Measurements from ENCODE around the gene CPNE2.

The CPNE2 gene

DNA sequence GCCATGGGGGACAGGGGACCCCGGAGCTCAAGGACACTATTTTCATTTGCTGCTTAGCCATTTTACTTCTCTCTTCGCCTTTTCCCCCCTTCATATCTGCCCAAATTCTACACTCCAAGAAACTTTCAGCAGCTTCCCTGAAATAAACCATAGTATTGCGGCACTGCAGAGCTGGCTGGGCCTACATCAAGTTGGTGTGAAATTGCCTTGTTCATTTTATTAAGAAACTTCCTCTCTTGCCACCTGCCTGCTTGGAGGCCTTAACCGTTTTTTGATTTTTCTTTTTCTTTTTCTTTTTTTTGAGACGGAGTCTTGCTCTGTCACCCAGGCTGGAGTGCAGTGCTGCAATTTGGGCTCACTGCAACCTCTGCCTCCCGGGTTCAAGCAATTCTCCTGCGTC, 7.4 kb upstream of the CPNE2 start:
- TF ChIP-seq POLR2AphosphoS5 (IDR thresholded peaks at IDR 0.05; ENCODE audit: low read depth, low read length): no peak

DNA sequence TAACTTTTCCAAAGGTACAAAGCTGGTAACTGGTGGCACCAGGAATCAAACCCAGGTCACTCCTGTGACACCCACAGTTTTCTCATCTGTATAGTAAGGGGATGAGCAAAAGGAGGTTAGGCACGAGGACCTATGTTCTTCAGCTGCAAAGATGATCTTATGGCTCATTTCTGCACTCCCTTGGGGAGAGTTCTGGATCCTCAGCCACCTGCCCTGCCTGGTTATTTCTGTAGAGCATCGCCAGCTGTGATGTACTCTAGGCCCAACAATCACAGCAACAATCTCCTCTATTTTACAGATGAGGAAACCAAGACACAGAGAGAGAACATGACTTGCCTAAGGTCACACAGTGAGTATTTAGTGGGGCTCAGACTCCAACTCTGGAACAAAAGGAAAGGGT, 5.4 kb upstream of the CPNE2 start:
- TF ChIP-seq SIN3A (IDR thresholded peaks at IDR 0.05; ENCODE audit: borderline replicate concordance, insufficient read depth, low read length) (no peak), FOXP2 (optimal IDR thresholded peaks at IDR 0.05; ENCODE audit: borderline replicate concordance, extremely low read depth, extremely low read length, insufficient read depth) (no peak), TAF1 (IDR thresholded peaks at IDR 0.05; ENCODE audit: borderline replicate concordance, insufficient read depth, low read length) (no peak), POLR2AphosphoS5 (IDR thresholded peaks at IDR 0.05; ENCODE audit: low read depth, low read length) (no peak), REST (IDR thresholded peaks at IDR 0.05; ENCODE audit: insufficient read depth in 1 of 2, low read depth in 2 of 2, low read length in 2 of 2) (no peak)

GRCh38 chr16:57089406-57089805, 3.0 kb upstream of the CPNE2 start:
- TF ChIP-seq FOXP2 (optimal IDR thresholded peaks at IDR 0.05; ENCODE audit: borderline replicate concordance, extremely low read depth, extremely low read length, insufficient read depth) (no peak), POLR2AphosphoS5 (IDR thresholded peaks at IDR 0.05; ENCODE audit: low read depth, low read length) (no peak), REST (IDR thresholded peaks at IDR 0.05; ENCODE audit: insufficient read depth in 1 of 2, low read depth in 2 of 2, low read length in 2 of 2) (no peak), TAF1 (IDR thresholded peaks at IDR 0.05; ENCODE audit: borderline replicate concordance, insufficient read depth, low read length) (no peak), SIN3A (IDR thresholded peaks at IDR 0.05; ENCODE audit: borderline replicate concordance, insufficient read depth, low read length) (no peak)

- TF ChIP-seq TAF1 (IDR thresholded peaks at IDR 0.05; ENCODE audit: borderline replicate concordance, insufficient read depth, low read length) (no peak), REST (IDR thresholded peaks at IDR 0.05; ENCODE audit: insufficient read depth in 1 of 2, low read depth in 2 of 2, low read length in 2 of 2) (no peak), SIN3A (IDR thresholded peaks at IDR 0.05; ENCODE audit: borderline replicate concordance, insufficient read depth, low read length) (no peak)
These were observed 996 bp upstream of the CPNE2 start for GRCh38 chr16:57091200-57091974.

DNA sequence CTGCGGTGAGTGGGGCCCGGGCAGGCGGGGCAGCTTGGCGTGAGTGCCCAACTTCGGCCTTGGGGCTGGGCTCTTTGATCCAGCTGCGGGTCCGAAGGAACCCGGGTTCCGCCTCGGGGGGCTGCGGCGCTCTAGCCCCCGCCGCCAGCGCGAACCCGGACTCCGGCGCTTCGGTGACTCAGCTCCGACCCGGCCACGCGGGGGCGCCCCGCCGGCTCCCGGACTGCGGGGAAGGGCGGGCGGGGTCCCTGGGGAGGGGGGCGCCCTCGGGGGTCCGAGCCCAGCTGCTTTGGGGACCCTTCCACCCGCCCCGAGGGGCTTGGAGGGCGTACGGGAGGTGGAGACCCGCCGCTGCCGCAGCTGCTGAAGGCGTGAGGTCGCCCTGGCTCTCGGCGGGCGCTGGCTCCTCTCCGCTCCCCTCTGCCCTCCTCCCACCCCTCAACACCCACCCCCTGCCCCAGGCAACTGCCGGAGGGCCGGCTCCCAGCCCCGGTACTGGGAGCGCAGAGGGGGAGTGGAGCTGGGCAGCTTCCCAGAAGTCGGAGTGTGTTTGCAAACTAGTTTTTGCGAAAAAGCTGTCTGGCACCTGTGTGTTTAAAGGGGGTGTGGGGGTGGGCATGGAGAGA, 516 bp downstream of the CPNE2 start:
- TF ChIP-seq TAF1 (IDR thresholded peaks at IDR 0.05; ENCODE audit: borderline replicate concordance, insufficient read depth, low read length): no peak
- no peak for TF ChIP-seq POLR2AphosphoS5 (IDR thresholded peaks at IDR 0.05; ENCODE audit: low read depth, low read length)
- TF ChIP-seq SIN3A (IDR thresholded peaks at IDR 0.05; ENCODE audit: borderline replicate concordance, insufficient read depth, low read length): no peak
- TF ChIP-seq REST (IDR thresholded peaks at IDR 0.05; ENCODE audit: insufficient read depth in 1 of 2, low read depth in 2 of 2, low read length in 2 of 2): no peak

All from PFSK-1 (cell line).